Kidney (tissue), 14 donors: ENCODE data around the gene GMDS. TPM values are rescaled to one million over a fixed set of nuclear protein-coding genes. Genes with fewer than 3 reads are reported as not detected.

ENCODE experiments used
- DNase-seq, 5 donors: peaks; one replicate each; pipeline ENCODE4 v3.0.0-alpha.2; 2013 to 2020
- FAIRE-seq: peaks from 2 replicates; lab custom pipeline; 2012; peaks lifted over from hg19 to GRCh38; lab: Jason Lieb, UNC
- H3K27ac ChIP-seq, 2 donors: one replicate each; pipeline ENCODE4 v1.7.0; 2013; ENCODE audit warnings: low read depth in 2 of 2, low read length in 2 of 2, inconsistent platforms in 1 of 2
- H3K27me3 ChIP-seq: one replicate; pipeline ENCODE4 v1.7.1; 2013; ENCODE audit warnings: low read length, inconsistent platforms; ENCODE audit not compliant: control insufficient read depth, insufficient read depth
- H3K36me3 ChIP-seq, 3 donors: one replicate each; pipeline versions ENCODE4 v1.7.0 to v1.7.1; 2013; ENCODE audit warnings: low read length in 3 of 3, control low read depth in 1 of 3, inconsistent platforms in 1 of 3; ENCODE audit not compliant: insufficient read depth in 3 of 3, control insufficient read depth in 2 of 3
- H3K4me1 ChIP-seq, 3 donors: one replicate each; pipeline versions ENCODE4 v1.7.0 to v1.7.1; 2013; ENCODE audit warnings: low read length in 3 of 3, inconsistent platforms in 1 of 3, low read depth in 1 of 3; ENCODE audit not compliant: control insufficient read depth in 2 of 3, insufficient read depth in 2 of 3
- H3K4me3 ChIP-seq, 3 donors: one replicate each; pipeline versions ENCODE4 v1.7.0 to v1.8.1; 2013; ENCODE audit warnings: low read length in 3 of 3, control low read depth in 1 of 3, inconsistent platforms in 1 of 3
- H3K9ac ChIP-seq, 3 donors: one replicate each; pipeline versions ENCODE4 v1.7.0 to v1.7.1; 2013; ENCODE audit warnings: low read length in 3 of 3, control low read depth in 1 of 3, inconsistent platforms in 1 of 3
- H3K9me3 ChIP-seq, 3 donors: one replicate each; pipeline versions ENCODE4 v1.7.0 to v1.7.1; 2013; ENCODE audit warnings: low read length in 3 of 3, control low read depth in 1 of 3, inconsistent platforms in 1 of 3; ENCODE audit not compliant: control insufficient read depth in 2 of 3, insufficient read depth in 1 of 3
- CTCF ChIP-seq: IDR thresholded peaks from 3 replicates; pipeline ENCODE4 v1.5.1; 2012; ENCODE audit warnings: mild to moderate bottlenecking, moderate library complexity, borderline replicate concordance; ENCODE audit not compliant: insufficient read depth; ENCODE audit errors: extremely low read depth
- intact Hi-C: fragments of 100-400 bp; cut with DNase I; formaldehyde crosslinking; loops from one replicate; pipeline ENCODE4 v1.11.1; 2022
- polyA plus RNA-seq: library from polyadenylated mRNA; stranded (reverse); fragments of 350-450 nt; fragmentation: Illumina TruSeq; extraction: RNeasy Lipid Tissue Mini Kit (QIAGEN cat#74804); gene quantifications from one replicate; pipeline ENCODE4 v1.2.3, GENCODE V29; 2014; ENCODE audit warnings: low read depth, low replicate concordance; ENCODE audit not compliant: insufficient read depth
- total RNA-seq: library from RNA; stranded (reverse); fragmentation: NEBNext Ultra II Directional; extraction: Animal tissue kit (Norgen Biotek cat#: 25700); gene quantifications from one replicate; pipeline ENCODE4 v1.2.1, GENCODE V29; 2021
- donor health status: control.
- donor health status: control.
- donor health status: control.
- donor health status: control.
- donor health status: control.
- donor health status: DM: yes; HTN: yes; CAD: no.
- donor health status: Normal renal cell carcinoma (clear cell type).

The GMDS gene
- total and polyA plus RNA-seq, 2 donors from 2014 or later: 49.6 to 63.7 TPM

GRCh38 chr6:2097464-2097863 is 147.9 kb downstream of the GMDS start:
- H3K4me1 ChIP-seq: no peaks in the 10 kb centered on the region
- H3K9me3 ChIP-seq: no peaks in the 10 kb centered on the region
- no peak overlapping the region for H3K27ac ChIP-seq
- peak in 2 of 5 donors; percentile 33 to 66 for DNase-seq
- H3K36me3 ChIP-seq: no peaks in the 10 kb centered on the region
- no peaks in the 10 kb centered on the region for H3K27me3 ChIP-seq
- no peak overlapping the region for H3K4me3 ChIP-seq
- intact Hi-C loops: no loop called here
- H3K9ac ChIP-seq: no peak overlapping the region
- TF ChIP-seq CTCF: no peak
- FAIRE-seq: no peak

- no peak for TF ChIP-seq CTCF
Observed at GRCh38 chr6:2094642-2095041, 150.8 kb downstream of the GMDS start.

DNA sequence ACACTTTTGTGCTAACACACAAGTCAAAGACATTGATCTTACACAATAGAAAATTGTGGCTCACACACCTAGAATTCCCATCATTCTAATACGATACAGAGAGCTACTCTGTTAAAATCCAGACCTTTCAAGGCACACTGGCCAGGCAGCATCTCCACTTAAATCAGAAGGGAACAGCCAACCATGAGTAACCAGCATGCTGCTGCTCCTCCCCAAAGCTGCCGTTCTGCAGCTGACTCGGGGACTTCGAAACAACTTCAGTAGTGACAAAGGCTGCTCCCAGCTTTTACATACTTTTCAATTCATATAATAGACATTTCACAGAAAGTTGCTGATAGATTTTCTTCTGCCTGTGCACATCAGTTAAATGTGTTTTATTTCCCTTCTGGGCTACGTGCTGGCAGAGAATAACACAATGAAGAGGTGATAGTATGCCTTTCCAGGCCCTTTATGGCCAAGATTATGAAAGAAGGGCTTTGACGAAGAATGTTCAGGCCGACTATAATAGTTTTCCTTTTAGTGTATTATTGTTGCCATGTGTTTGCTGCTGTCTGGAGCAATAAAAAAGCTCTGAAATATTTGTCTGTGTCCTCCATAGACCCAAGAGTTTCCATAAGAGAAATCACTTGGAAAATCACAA is 159.0 kb downstream of the GMDS start:
- peak in 1 of 5 donors; percentile 21 for DNase-seq
- Histone ChIP-seq H3K4me1 (no peaks in the 10 kb centered on the region), H3K9me3 (no peaks in the 10 kb centered on the region), H3K9ac (no peak overlapping the region), H3K27me3 (no peaks in the 10 kb centered on the region), H3K27ac (no peak overlapping the region), H3K4me3 (no peak overlapping the region), H3K36me3 (no peaks in the 10 kb centered on the region)
- no peak for TF ChIP-seq CTCF
- FAIRE-seq: no peak
- intact Hi-C loops: no loop called here

More at GRCh38 chr6:2094642-2095041, 150.8 kb downstream of the GMDS start:
- H3K4me1 ChIP-seq: no peaks in the 10 kb centered on the region
- H3K4me3 ChIP-seq: no peak overlapping the region
- no peak for FAIRE-seq
- no peaks in the 10 kb centered on the region for H3K27me3 ChIP-seq
- intact Hi-C loops: no loop called here
- no peaks in the 10 kb centered on the region for H3K9me3 ChIP-seq
- no peak for DNase-seq
- H3K9ac ChIP-seq: no peak overlapping the region
- H3K27ac ChIP-seq: no peak overlapping the region
- no peaks in the 10 kb centered on the region for H3K36me3 ChIP-seq
